GM23338 (cell line): ENCODE data around the gene MORC2.

Experiments
- TF ChIP-seq, protein P1 (sequence below): IDR thresholded peaks from one replicate; pipeline ENCODE4 v1.6.1; 2018; ENCODE audit warnings: antibody characterized with exemption; ENCODE audit not compliant: unreplicated experiment
- TF ChIP-seq, protein P2 (sequence below): IDR thresholded peaks from 2 replicates; pipeline ENCODE4 v1.6.1; 2016; ENCODE audit warnings: antibody characterized with exemption

DNA sequence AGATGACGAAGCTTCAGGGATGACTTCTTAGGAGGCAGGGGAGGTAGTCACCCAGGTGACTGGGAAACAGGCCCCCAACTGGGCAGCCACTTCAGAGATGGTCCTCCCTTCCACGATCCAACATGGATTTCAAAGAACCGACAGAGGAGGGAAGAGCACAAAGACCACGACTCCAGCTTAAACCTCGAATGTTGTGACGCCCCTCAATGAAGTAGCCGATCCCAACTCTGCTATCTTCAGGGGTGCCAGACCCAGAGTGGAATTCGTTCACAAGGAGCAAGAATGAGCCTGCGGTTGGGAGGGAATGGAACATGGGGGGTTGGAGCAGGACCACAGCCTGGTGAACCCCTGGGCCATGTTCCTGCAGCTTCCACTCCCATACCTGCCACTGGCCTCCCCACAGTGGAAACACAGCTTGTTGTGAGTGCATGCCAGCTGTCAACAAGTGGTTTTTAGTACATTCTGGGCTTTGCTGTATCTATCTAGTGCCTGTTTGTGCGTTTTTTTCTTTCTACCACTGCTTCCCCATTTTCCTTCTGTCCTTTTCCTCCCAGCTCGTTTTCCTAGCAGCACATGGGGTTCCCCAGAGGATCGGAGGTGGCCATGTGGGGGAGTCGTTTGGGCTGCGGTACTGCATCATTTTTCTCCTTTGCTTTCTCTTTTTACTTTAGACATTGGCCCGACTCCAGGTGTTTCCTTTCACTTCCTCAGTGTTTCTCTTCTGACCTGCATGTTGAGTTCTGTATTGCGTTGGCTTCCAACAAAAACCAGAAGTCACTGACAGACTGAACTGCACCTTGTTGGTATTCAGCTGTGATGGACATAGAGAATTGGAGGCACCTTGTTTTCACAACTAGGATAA, 65.8 kb downstream of the MORC2 start:
- TF ChIP-seq, protein P1, sequence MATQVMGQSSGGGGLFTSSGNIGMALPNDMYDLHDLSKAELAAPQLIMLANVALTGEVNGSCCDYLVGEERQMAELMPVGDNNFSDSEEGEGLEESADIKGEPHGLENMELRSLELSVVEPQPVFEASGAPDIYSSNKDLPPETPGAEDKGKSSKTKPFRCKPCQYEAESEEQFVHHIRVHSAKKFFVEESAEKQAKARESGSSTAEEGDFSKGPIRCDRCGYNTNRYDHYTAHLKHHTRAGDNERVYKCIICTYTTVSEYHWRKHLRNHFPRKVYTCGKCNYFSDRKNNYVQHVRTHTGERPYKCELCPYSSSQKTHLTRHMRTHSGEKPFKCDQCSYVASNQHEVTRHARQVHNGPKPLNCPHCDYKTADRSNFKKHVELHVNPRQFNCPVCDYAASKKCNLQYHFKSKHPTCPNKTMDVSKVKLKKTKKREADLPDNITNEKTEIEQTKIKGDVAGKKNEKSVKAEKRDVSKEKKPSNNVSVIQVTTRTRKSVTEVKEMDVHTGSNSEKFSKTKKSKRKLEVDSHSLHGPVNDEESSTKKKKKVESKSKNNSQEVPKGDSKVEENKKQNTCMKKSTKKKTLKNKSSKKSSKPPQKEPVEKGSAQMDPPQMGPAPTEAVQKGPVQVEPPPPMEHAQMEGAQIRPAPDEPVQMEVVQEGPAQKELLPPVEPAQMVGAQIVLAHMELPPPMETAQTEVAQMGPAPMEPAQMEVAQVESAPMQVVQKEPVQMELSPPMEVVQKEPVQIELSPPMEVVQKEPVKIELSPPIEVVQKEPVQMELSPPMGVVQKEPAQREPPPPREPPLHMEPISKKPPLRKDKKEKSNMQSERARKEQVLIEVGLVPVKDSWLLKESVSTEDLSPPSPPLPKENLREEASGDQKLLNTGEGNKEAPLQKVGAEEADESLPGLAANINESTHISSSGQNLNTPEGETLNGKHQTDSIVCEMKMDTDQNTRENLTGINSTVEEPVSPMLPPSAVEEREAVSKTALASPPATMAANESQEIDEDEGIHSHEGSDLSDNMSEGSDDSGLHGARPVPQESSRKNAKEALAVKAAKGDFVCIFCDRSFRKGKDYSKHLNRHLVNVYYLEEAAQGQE: no peak
- TF ChIP-seq, protein P2, sequence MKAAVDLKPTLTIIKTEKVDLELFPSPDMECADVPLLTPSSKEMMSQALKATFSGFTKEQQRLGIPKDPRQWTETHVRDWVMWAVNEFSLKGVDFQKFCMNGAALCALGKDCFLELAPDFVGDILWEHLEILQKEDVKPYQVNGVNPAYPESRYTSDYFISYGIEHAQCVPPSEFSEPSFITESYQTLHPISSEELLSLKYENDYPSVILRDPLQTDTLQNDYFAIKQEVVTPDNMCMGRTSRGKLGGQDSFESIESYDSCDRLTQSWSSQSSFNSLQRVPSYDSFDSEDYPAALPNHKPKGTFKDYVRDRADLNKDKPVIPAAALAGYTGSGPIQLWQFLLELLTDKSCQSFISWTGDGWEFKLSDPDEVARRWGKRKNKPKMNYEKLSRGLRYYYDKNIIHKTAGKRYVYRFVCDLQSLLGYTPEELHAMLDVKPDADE: no peak
